HG02852 (cell line): ENCODE measurements around the gene PYGB.

Experiments
- ATAC-seq: cut with Tn5 transposase; IDR thresholded peaks from one replicate; pipeline ENCODE4 v1.9.1; 2021; ENCODE audit warnings: mild to moderate bottlenecking, moderate library complexity; ENCODE audit not compliant: unreplicated experiment

The PYGB gene

GRCh38 chr20:25247956-25248785, at the start of gene PYGB:
Gene PYGB (plus strand): TSS chr20:25248085. CDS start chr20:25248179, 94 bp downstream.
- ATAC-seq: peak; percentile 69

GRCh38 chr20:25198663-25199383, 49.1 kb upstream of the PYGB start:
- no peak for ATAC-seq

- no peak for ATAC-seq
Observed at GRCh38 chr20:25199473-25200260, 48.2 kb upstream of the PYGB start.

GRCh38 chr20:25203089-25203488, 44.8 kb upstream of the PYGB start:
- ATAC-seq: no peak

GRCh38 chr20:25203871-25204320, 44.0 kb upstream of the PYGB start:
- no peak for ATAC-seq

GRCh38 chr20:25204550-25205276, 43.2 kb upstream of the PYGB start:
- ATAC-seq: no peak

GRCh38 chr20:25205277-25206062, 42.4 kb upstream of the PYGB start:
- no peak for ATAC-seq

- no peak for ATAC-seq
Observed at GRCh38 chr20:25206063-25206403, 41.9 kb upstream of the PYGB start.

GRCh38 chr20:25206548-25206947, 41.3 kb upstream of the PYGB start:
- no peak for ATAC-seq

GRCh38 chr20:25207149-25207959, 40.5 kb upstream of the PYGB start:
- ATAC-seq: no peak

GRCh38 chr20:25207960-25208534, 39.8 kb upstream of the PYGB start:
- ATAC-seq: no peak

GRCh38 chr20:25209400-25209799, 38.5 kb upstream of the PYGB start:
- no peak for ATAC-seq

- ATAC-seq: no peak
Observed at GRCh38 chr20:25209911-25210310, 38.0 kb upstream of the PYGB start.

GRCh38 chr20:25211273-25211672, 36.6 kb upstream of the PYGB start:
- ATAC-seq: no peak

GRCh38 chr20:25212242-25212641, 35.6 kb upstream of the PYGB start:
- ATAC-seq: no peak

GRCh38 chr20:25213566-25214425, 34.1 kb upstream of the PYGB start:
- ATAC-seq: no peak

- ATAC-seq: no peak
Observed at GRCh38 chr20:25214426-25214790, 33.5 kb upstream of the PYGB start.

GRCh38 chr20:25214819-25215218, 33.1 kb upstream of the PYGB start:
- ATAC-seq: no peak
